K562 (cell line): ENCODE data around the gene HEMK1. TPM values are rescaled to one million over a fixed set of nuclear protein-coding genes. Genes with fewer than 3 reads are reported as not detected.

Experiments used
- ATAC-seq: fragments of 200-7000 bp; cut with Tn5 transposase; 3 replicates; pipeline ENCODE4 v1.9.1; 2020; ENCODE audit warnings: moderate library complexity
- BruUV-seq: library from RNA; stranded (reverse); fragments of 400-500 nt; replicated peaks from 2 replicates; lab custom pipeline; 2021; lab: Mats Ljungman, UMichigan
- CTCF ChIA-PET: fragments of 300-600 bp; formaldehyde crosslinking; extraction: SDS; loops from one replicate; lab custom pipeline; 2021; ENCODE audit warnings: low intra/inter-chr PET ratio; lab: Yijun Ruan, JAX
- POLR2A ChIA-PET: fragments of 300-600, 350-650 bp; sonication (Branson Sonifier 250); formaldehyde crosslinking; extraction: SDS; loops from one replicate; lab custom pipeline; 2021; ENCODE audit warnings: antibody characterized with exemption, inconsistent platforms; lab: Yijun Ruan, JAX
- DNase-seq, 4 experiments: peaks; one replicate each; pipeline versions ENCODE4 v3.0.0 to v3.0.0-alpha.2; 2011 to 2018; ENCODE audit warnings: low spot score in 3 of 4, mixed read lengths in 3 of 4; ENCODE audit errors: extremely low read depth in 1 of 4
- FAIRE-seq: peaks from 2 replicates; lab custom pipeline; 2011; peaks lifted over from hg19 to GRCh38; lab: Jason Lieb, UNC
- H2AFZ ChIP-seq: 2 replicates; pipeline ENCODE4 v1.6.0; 2011; ENCODE audit warnings: low read depth, low read length, control low read depth, inconsistent platforms
- H3K27ac ChIP-seq: fragments of 200-600 bp; 3 replicates; pipeline ENCODE4 v1.8.0; 2011; ENCODE audit warnings: low read depth, mild to moderate bottlenecking, control low read depth, inconsistent platforms, low read length, moderate library complexity, mixed read lengths; ENCODE audit errors: extremely low read depth
- H3K27me3 ChIP-seq, 2 experiments: fragments of 300-600 bp in 1 of 2; 2 replicates in 1 of 2; 3 replicates in 1 of 2; pipeline versions ENCODE4 v1.6.0 to v1.8.0; 2011; ENCODE audit warnings: inconsistent platforms in 2 of 2, low read length in 2 of 2, mild to moderate bottlenecking in 1 of 2, mixed read lengths in 1 of 2, moderate library complexity in 1 of 2; ENCODE audit not compliant: control insufficient read depth in 2 of 2, insufficient read depth in 2 of 2
- H3K36me3 ChIP-seq: fragments of 300-600 bp; 3 replicates; pipeline ENCODE4 v1.8.0; 2011; ENCODE audit warnings: mild to moderate bottlenecking, low read length, inconsistent platforms; ENCODE audit not compliant: control insufficient read depth, insufficient read depth
- H3K4me1 ChIP-seq, 2 experiments: fragments of 200-600 bp in 1 of 2; replicated peaks in 1 of 2; 2 replicates in 1 of 2; 3 replicates in 1 of 2; pipeline versions ENCODE4 v1.5.1 to v1.8.0; 2011; ENCODE audit warnings: inconsistent platforms in 2 of 2, low read length in 2 of 2, mild to moderate bottlenecking in 1 of 2, mixed read lengths in 1 of 2, moderate library complexity in 1 of 2; ENCODE audit not compliant: control insufficient read depth in 2 of 2, insufficient read depth in 2 of 2
- H3K4me2 ChIP-seq: 2 replicates; pipeline ENCODE4 v1.6.1; 2011; ENCODE audit warnings: low read length, control low read depth, inconsistent platforms, mixed read lengths; ENCODE audit not compliant: insufficient read depth
- H3K4me3 ChIP-seq: fragments of 200-600 bp; sonication (generic), shearing (Covaris generic); 2 replicates; pipeline ENCODE4 v1.5.1; 2016; ENCODE audit warnings: control low read depth, inconsistent platforms
- H3K79me2 ChIP-seq: fragments of 200-600 bp; 3 replicates; pipeline ENCODE4 v1.8.0; 2011; ENCODE audit warnings: low read length, inconsistent platforms; ENCODE audit not compliant: control insufficient read depth, insufficient read depth
- H3K9ac ChIP-seq, 2 experiments: 2 replicates each; pipeline versions ENCODE4 v1.6.0 to v1.6.1; 2011; ENCODE audit warnings: low read depth in 2 of 2, low read length in 2 of 2, control low read depth in 1 of 2, inconsistent platforms in 1 of 2, mild to moderate bottlenecking in 1 of 2, mixed read lengths in 1 of 2; ENCODE audit not compliant: insufficient read depth in 1 of 2
- H3K9me1 ChIP-seq: one replicate; pipeline ENCODE4 v1.6.0; 2011; ENCODE audit warnings: inconsistent platforms, mild to moderate bottlenecking, low read length, moderate library complexity; ENCODE audit not compliant: control insufficient read depth, insufficient read depth
- H3K9me3 ChIP-seq: replicated peaks from 2 replicates; pipeline ENCODE4 v1.5.1; 2011; ENCODE audit warnings: low read depth, low read length, inconsistent platforms; ENCODE audit not compliant: control insufficient read depth, insufficient read depth
- H4K20me1 ChIP-seq: replicated peaks from 2 replicates; pipeline ENCODE4 v1.6.1; 2011; ENCODE audit warnings: low read length, inconsistent platforms, mixed read lengths; ENCODE audit not compliant: control insufficient read depth, insufficient read depth
- AFF1 ChIP-seq, 2 experiments: fragments of 450-650 bp; IDR thresholded peaks; 2 replicates each; pipeline ENCODE4 v1.6.1; 2018; ENCODE audit warnings: mild to moderate bottlenecking in 2 of 2, low read depth in 1 of 2; ENCODE audit not compliant: partially characterized antibody in 2 of 2
- CTCF ChIP-seq, 3 experiments: IDR thresholded peaks in 2 of 3; conservative IDR thresholded peaks in 1 of 3; 2 replicates each; pipeline ENCODE4 v1.5.1; 2011 to 2012; ENCODE audit warnings: low read length in 3 of 3, mild to moderate bottlenecking in 3 of 3, control low read depth in 2 of 3, improper control_type of control experiment in 1 of 3, inconsistent platforms in 1 of 3, low read depth in 1 of 3, mixed read lengths in 1 of 3, moderate library complexity in 1 of 3; ENCODE audit not compliant: insufficient read depth in 2 of 3
- HNRNPH1 ChIP-seq: fragments of 200-400 bp; formaldehyde crosslinking; optimal IDR thresholded peaks from 2 replicates; pipeline ENCODE3; 2017; ENCODE audit warnings: low read depth, mild to moderate bottlenecking, low read length, moderate library complexity
- RBM25 ChIP-seq: fragments of 200-400 bp; formaldehyde crosslinking; IDR thresholded peaks from 2 replicates; pipeline ENCODE4 v1.6.1; 2018; ENCODE audit warnings: low read length, low read depth, moderate library complexity; ENCODE audit not compliant: severe bottlenecking
- ZFP30 ChIP-seq: fragments of 250-450 bp; sonication (Bioruptor Pico); IDR thresholded peaks from 2 replicates; pipeline ENCODE4 v1.8.0; 2022; ENCODE audit warnings: moderate library complexity, mild to moderate bottlenecking, inconsistent platforms, borderline replicate concordance
- ZFP36 ChIP-seq: fragments of 150-350 bp; IDR thresholded peaks from 2 replicates; pipeline ENCODE4 v1.6.1; 2018; ENCODE audit warnings: low read length, low read depth; ENCODE audit not compliant: partially characterized antibody
- WGBS: fragments of 100-300 bp; shearing (Covaris generic); methylation state at CpG from one replicate; pipeline ENCODE4 v1.1.6; 2016; ENCODE audit warnings: low coverage, mixed read lengths; ENCODE audit not compliant: insufficient coverage; ENCODE audit errors: missing lambda C conversion rate; 5-methylcytosine and 5-hydroxymethylcytosine counted together
- in situ Hi-C: fragments of 300-500 bp; cut with MboI; formaldehyde crosslinking; loops from 4 replicates; pipeline ENCODE4 v1.15.0; 2018; ENCODE audit warnings: inconsistent platforms, mixed read lengths
- intact Hi-C: fragments of 100-400 bp; cut with micrococcal nuclease; formaldehyde crosslinking; loops from 2 replicates; pipeline ENCODE4 v1.14.2; 2022
- polyA plus RNA-seq, 8 experiments: library from polyadenylated mRNA; depleted of rRNA in 4 of 8; stranded (reverse) in 5 of 8; unstranded in 3 of 8; fragments of >200 nt; fragmentation: Nextera tagmentation in 2 of 8; fragmentation: Illumina TruSeq in 1 of 8; extraction: Ambion mirVana in 2 of 8; extraction: Trizol in 1 of 8; gene quantifications; 2 replicates each; pipeline versions ENCODE4 v1.2.1 to v1.2.3, GENCODE V29; 2011 to 2014; ENCODE audit warnings: inconsistent platforms in 1 of 8, missing spikeins in 1 of 8
- total RNA-seq, 7 experiments: library from RNA; depleted of rRNA in 6 of 7; stranded (reverse); fragments of >200 nt in 6 of 7; fragmentation: Illumina TruSeq in 2 of 7; extraction: Trizol in 2 of 7; gene quantifications; 2 replicates each; pipeline versions ENCODE4 v1.2.1 to v1.2.3, GENCODE V29; 2011 to 2021; ENCODE audit warnings: low replicate concordance in 1 of 7

HEMK1 gene
- total and polyA plus RNA-seq, 9 of the 15 experiments (the other 6 are each of a cell fraction or from before 2014, with no cell fraction given) = 2.0 to 16.8 (median 11.4) TPM

- BruUV-seq = no TSS peak
- H3K36me3 ChIP-seq = peaks cover 18% of the 10 kb centered on the region; the same call in 1 of the 3 replicates
- in situ Hi-C loops = loop anchor here (25.0 kb wide), 1 partner anchor 1052 kb away; no protein-coding TSS in a partner anchor
- TF ChIP-seq HNRNPH1 (no peak), RBM25 (peak; percentile 34), ZFP36 (peak; percentile 94)
- TF ChIP-seq, all 486 proteins: peak for 2
- ChIA-PET POLR2A (interaction anchor here (0.5 to 1.0 kb wide), 2 partner anchors 10 to 897 kb away, joined by 3 read pairs; no protein-coding TSS in a partner anchor), CTCF (no interaction called here)
- Histone ChIP-seq H3K4me1 (peaks cover 0 to 14% of the 10 kb centered on the region in 2 experiments; a peak in 4 of 5 replicates), H4K20me1 (peaks cover 24% of the 10 kb centered on the region), H3K9me1 (peaks cover 5% of the 10 kb centered on the region), H3K9ac (no peak overlapping the region), H2AFZ (no peak overlapping the region), H3K4me3 (no peak overlapping the region), H3K9me3 (no peaks in the 10 kb centered on the region), H3K79me2 (peaks cover 17% of the 10 kb centered on the region), H3K27ac (no peak overlapping the region), H3K27me3 (no peaks in the 10 kb centered on the region), H3K4me2 (no peak overlapping the region)
- FAIRE-seq (no peak), ATAC-seq (no peak), DNase-seq (no peak)
- intact Hi-C loops = no loop called here
Measured at GRCh38 chr3:50635066-50635465, 65.7 kb downstream of the HEMK1 start.

GRCh38 chr3:50637011-50637410 is 67.7 kb downstream of the HEMK1 start:
- DNase-seq (no peak), FAIRE-seq (no peak), ATAC-seq (no peak)
- intact Hi-C loops = no loop called here
- H3K4me3 ChIP-seq = no peak overlapping the region
- peaks cover 10% of the 10 kb centered on the region; the same call in 1 of the 2 replicates for H4K20me1 ChIP-seq
- ChIA-PET POLR2A (no interaction called here), CTCF (no interaction called here)
- H3K9me1 ChIP-seq = peaks cover 5% of the 10 kb centered on the region
- 90% methylated on average over 3 of the region's 4 CpGs for WGBS
- H3K27me3 ChIP-seq = no peaks in the 10 kb centered on the region
- H2AFZ ChIP-seq = no peak overlapping the region
- no TSS peak for BruUV-seq
- TF ChIP-seq ZFP30 (CRISPR knock-in tag) = no peak
- TF ChIP-seq CTCF (IDR thresholded peaks at IDR 0.05 in 2 of 3, conservative IDR thresholded peaks at IDR 0.05 in 1 of 3; ENCODE audit: insufficient read depth in 2 of 3, low read depth in 1 of 3, low read length in 3 of 3) = no peak
- no peak for TF ChIP-seq AFF1 (IDR thresholded peaks at IDR 0.05; ENCODE audit: low read depth in 1 of 2, partially characterized antibody in 2 of 2)
- H3K9me3 ChIP-seq = no peaks in the 10 kb centered on the region
- peaks cover 0 to 6% of the 10 kb centered on the region in 2 experiments; a peak in 1 of 5 replicates for H3K4me1 ChIP-seq
- peaks cover 27% of the 10 kb centered on the region; the same call in 2 of the 3 replicates for H3K36me3 ChIP-seq
- H3K79me2 ChIP-seq = peaks cover 6% of the 10 kb centered on the region; the same call in 2 of the 3 replicates
- H3K4me2 ChIP-seq = no peak overlapping the region
- in situ Hi-C loops = loop anchor here (25.0 kb wide), 1 partner anchor 1050 kb away; no protein-coding TSS in a partner anchor
- H3K9ac ChIP-seq = 0 out of 4 replicates have a peak overlapping the region, but pooled peaks of 1 of the 2 experiments have one; percentile 17
- no peak overlapping the region for H3K27ac ChIP-seq
